Activated CD4-positive, alpha-beta T cell treated with anti-CD3 and anti-CD28 coated beads for 36 hours (primary cell): Measurements from ENCODE around the gene RCSD1. TPM values are rescaled to one million over a fixed set of nuclear protein-coding genes. Genes with fewer than 3 reads are reported as not detected.
"Not testable (repeated sequence)": the region's sequence is repeated elsewhere in the genome, so short reads cannot be mapped to it uniquely, and the experiment has no call there.

ENCODE experiments used
- ATAC-seq: fragments of 200-7000 bp; cut with Tn5 transposase; one replicate; pipeline ENCODE4 v1.10.0; 2021; ENCODE audit warnings: mild to moderate bottlenecking, moderate library complexity
- CTCF ChIA-PET: fragments of 350-600 bp; sonication (Branson Sonifier 250); formaldehyde crosslinking; loops from one replicate; lab custom pipeline; 2021; ENCODE audit warnings: antibody characterized with exemption; lab: Charles Lee
- POLR2A ChIA-PET: fragments of 350-600 bp; sonication (Branson Sonifier 250); formaldehyde crosslinking; loops from one replicate; lab custom pipeline; 2021; ENCODE audit warnings: antibody characterized with exemption, inconsistent platforms; lab: Charles Lee
- DNase-seq: peaks from one replicate; pipeline ENCODE4 v3.0.0-alpha.2; 2020
- H3K27ac Mint-ChIP-seq: one replicate; pipeline ENCODE4 v1.8.0; 2021; ENCODE audit warnings: mixed read lengths
- H3K27me3 Mint-ChIP-seq: one replicate; pipeline ENCODE4 v1.8.0; 2021; ENCODE audit warnings: mixed read lengths
- H3K36me3 Mint-ChIP-seq: one replicate; pipeline ENCODE4 v1.8.0; 2021; ENCODE audit warnings: low read depth, mixed read lengths
- H3K4me1 Mint-ChIP-seq: one replicate; pipeline ENCODE4 v1.8.0; 2021; ENCODE audit warnings: mixed read lengths
- H3K4me3 Mint-ChIP-seq: one replicate; pipeline ENCODE4 v1.8.0; 2021; ENCODE audit warnings: mild to moderate bottlenecking, moderate library complexity, mixed read lengths
- H3K9me3 Mint-ChIP-seq: one replicate; pipeline ENCODE4 v1.8.0; 2021; ENCODE audit warnings: low read depth, mixed read lengths
- intact Hi-C, 2 experiments: fragments of 100-400 bp; cut with DNase I in 1 of 2; cut with micrococcal nuclease in 1 of 2; formaldehyde crosslinking; loops; one replicate each; pipeline versions ENCODE4 v1.14.2 to v1.15.1; 2022 to 2024; cut with DNase I, micrococcal nuclease
- total RNA-seq, 2 experiments: library from RNA; stranded (reverse); gene quantifications; one replicate each; pipeline ENCODE4 v1.2.3, GENCODE V29; 2021

RCSD1 gene
- total RNA-seq, 2 experiments from 2014 or later: 59.9 to 62.0 TPM

DNA sequence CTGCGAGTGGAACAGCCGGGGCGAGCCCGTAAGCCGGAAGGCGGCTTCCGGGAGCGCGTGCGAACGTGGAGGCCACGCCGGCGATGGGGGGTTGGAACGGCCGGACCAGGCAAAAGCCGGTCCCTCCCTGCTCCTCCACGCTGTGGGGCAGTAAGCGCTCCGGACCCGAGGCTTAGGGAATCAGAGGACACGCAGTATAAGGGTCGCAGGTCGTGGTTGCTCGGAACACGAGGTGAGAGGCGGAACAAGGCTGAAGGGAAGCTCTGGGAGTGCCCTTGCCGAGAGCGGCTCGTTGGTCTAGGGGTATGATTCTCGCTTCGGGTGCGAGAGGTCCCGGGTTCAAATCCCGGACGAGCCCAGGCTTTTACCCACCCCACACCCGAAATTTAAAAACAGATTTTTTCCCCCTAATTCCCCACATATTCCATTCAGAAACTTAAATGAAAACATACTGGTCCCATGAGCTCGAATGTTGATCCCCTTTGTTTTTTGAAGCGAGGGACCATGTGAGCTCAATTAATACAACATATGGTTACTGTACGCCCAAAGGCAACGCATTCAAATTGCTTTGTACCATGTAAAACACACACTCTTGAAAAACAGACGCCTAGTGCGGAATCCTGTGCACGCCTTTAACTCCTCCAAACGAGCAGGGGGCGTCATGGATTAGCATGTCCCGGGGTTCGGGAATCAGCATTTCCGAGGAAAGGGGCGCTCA is 84.6 kb downstream of the RCSD1 start:
- POLR2A ChIA-PET: interaction anchor here (0.6 to 1.3 kb wide), 4 partner anchors 39 to 506 kb away, joined by 3 read pairs; partner anchors contain the start of genes CREG1, DCAF6 and MPC2

DNA sequence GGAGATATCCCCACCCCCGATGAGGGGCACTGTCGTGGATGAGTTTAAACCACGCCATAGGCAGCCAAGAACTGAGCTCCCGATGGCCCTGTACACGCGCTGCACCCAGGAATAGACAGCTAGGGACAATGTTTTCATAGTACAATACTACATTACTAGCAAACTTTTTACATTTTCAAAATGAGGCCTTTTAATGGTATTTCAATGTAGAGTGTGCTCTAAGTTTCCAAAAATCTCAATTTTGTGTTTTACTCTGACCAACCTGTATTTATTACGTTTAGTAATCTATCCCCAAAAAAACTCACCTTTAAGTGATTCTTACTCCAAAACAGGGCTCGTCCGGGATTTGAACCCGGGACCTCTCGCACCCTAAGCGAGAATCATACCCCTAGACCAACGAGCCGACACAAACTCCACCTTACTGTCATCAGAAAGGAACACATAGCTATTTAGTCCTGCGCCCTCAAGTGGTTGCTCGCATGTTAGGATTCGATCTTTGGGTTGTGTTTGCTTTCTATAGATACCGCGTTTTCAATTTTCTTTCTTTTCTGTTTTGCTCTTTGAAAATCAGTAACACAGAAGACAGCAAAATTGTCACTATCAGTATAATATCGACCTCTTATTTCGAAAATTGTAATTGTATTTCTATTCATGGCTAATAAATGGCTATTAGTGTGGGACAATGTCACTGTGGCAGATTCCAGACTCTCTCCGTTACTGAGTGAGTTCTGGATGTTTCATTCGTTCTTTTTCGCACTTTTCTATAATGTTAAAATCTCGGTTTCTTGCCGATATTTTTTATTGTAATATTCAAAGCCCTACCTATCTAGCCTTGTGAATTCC is 85.3 kb downstream of the RCSD1 start:
- DNase-seq (peak; percentile 91), ATAC-seq (peak; percentile 49)
- peak overlapping the region; percentile 91 for H3K27ac Mint-ChIP-seq
- H3K4me1 Mint-ChIP-seq: peaks cover 37% of the 10 kb centered on the region
- ChIA-PET POLR2A (interaction anchor here (1.0 to 1.3 kb wide), 3 partner anchors 161 to 507 kb away, joined by 3 read pairs; partner anchors contain the start of genes CREG1, DCAF6 and MPC2), CTCF (interaction anchor here (0.5 to 3.2 kb wide), 16 partner anchors 10 to 537 kb away, joined by 3 to 16 read pairs (median 4); partner anchors contain the start of genes DCAF6 and POU2F1)
- H3K27me3 Mint-ChIP-seq: no peaks in the 10 kb centered on the region
- peaks cover 8% of the 10 kb centered on the region for H3K36me3 Mint-ChIP-seq
- H3K9me3 Mint-ChIP-seq: no peaks in the 10 kb centered on the region
- intact Hi-C loops: loop anchor here (1.0 to 10.0 kb wide), 7 partner anchors 88 to 511 kb away; partner anchors contain the start of genes DCAF6 (in 1 of the 2), MPC2 (in 1 of the 2), POU2F1 (in 1 of the 2) and SFT2D2 (in 1 of the 2)
- H3K4me3 Mint-ChIP-seq: peak overlapping the region; percentile 83

More for the DNA sequence above, 84.6 kb downstream of the RCSD1 start:
- Mint-ChIP-seq H3K9me3 (no peaks in the 10 kb centered on the region), H3K4me1 (peaks cover 32% of the 10 kb centered on the region), H3K27ac (peak overlapping the region; percentile 91), H3K27me3 (no peaks in the 10 kb centered on the region), H3K36me3 (peaks cover 8% of the 10 kb centered on the region), H3K4me3 (peak overlapping the region; percentile 83)
- CTCF ChIA-PET: interaction anchor here (0.5 to 3.2 kb wide), 15 partner anchors 10 to 579 kb away, joined by 3 to 16 read pairs (median 5); partner anchors contain the start of genes DCAF6 and POU2F1
- ATAC-seq (peak; percentile 50), DNase-seq (peak; percentile 92)
- intact Hi-C loops: loop anchor here (1.0 to 10.0 kb wide), 12 partner anchors 84 to 875 kb away; partner anchors contain the start of genes DCAF6 (in 2 of the 2), MPC2 (in 1 of the 2), POGK (in 1 of the 2) and POU2F1 (in 1 of the 2)

DNA sequence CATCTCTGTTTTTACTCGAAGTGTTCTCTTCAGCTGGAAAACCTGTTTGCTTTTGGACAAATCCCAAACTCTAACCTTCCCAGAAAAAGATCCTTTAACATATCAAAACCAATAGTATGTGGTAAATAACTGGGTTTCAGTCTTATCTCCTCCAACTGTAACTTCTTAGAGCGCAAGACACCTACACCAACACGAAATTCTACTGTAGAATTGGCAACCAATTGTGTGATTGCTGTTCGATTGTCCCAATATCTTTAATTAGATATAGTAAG is 85.9 kb downstream of the RCSD1 start:
- intact Hi-C loops: loop anchor here (1.0 to 10.0 kb wide), 7 partner anchors 87 to 511 kb away; partner anchors contain the start of genes DCAF6 (in 1 of the 2), MPC2 (in 1 of the 2), POU2F1 (in 1 of the 2) and SFT2D2 (in 1 of the 2)
- CTCF ChIA-PET: interaction anchor here (0.6 to 3.2 kb wide), 13 partner anchors 11 to 299 kb away, joined by 3 to 16 read pairs (median 5); partner anchors contain the start of gene DCAF6
- Mint-ChIP-seq H3K27ac (peak overlapping the region; percentile 91), H3K4me1 (peaks cover 43% of the 10 kb centered on the region), H3K4me3 (peak overlapping the region; percentile 83), H3K9me3 (no peaks in the 10 kb centered on the region), H3K27me3 (no peaks in the 10 kb centered on the region), H3K36me3 (peaks cover 8% of the 10 kb centered on the region)
- DNase-seq (no peak), ATAC-seq (no peak)
- POLR2A ChIA-PET: interaction anchor here (0.7 to 1.3 kb wide), 3 partner anchors 162 to 418 kb away, joined by 3 to 7 read pairs (median 3); partner anchors contain the start of genes CREG1, DCAF6 and MPC2

DNA sequence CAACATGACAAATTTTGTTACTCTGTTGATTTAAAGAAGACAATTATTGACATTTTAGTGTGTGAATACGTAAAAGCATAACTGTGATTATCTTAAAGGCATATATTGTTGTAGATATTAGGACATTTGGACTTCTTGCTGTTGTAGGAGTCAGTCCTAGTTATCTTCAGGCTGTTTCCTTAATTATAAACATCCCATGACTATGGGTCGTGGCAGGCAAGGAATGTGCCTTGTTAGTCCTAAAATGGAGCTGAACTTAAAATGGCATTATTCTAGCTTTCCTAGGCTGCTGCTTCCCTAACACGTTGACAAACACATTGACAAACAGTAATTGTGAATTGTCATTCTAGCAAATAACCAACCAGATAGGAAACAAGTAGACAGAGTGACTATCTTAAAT is 87.3 kb downstream of the RCSD1 start:
- H3K36me3 Mint-ChIP-seq: peaks cover 8% of the 10 kb centered on the region
- ChIA-PET CTCF (interaction anchor here (1.1 to 3.2 kb wide), 5 partner anchors 8 to 160 kb away, joined by 3 to 12 read pairs (median 4); no protein-coding TSS in a partner anchor), POLR2A (no interaction called here)
- peak overlapping the region; percentile 67 for H3K27ac Mint-ChIP-seq
- H3K4me1 Mint-ChIP-seq: peaks cover 49% of the 10 kb centered on the region
- no peaks in the 10 kb centered on the region for H3K27me3 Mint-ChIP-seq
- intact Hi-C loops: loop anchor here (5.0 to 10.0 kb wide), 3 partner anchors 220 to 367 kb away; partner anchors contain the start of genes DCAF6 (in 1 of the 2) and MPC2 (in 1 of the 2)
- no peaks in the 10 kb centered on the region for H3K9me3 Mint-ChIP-seq
- DNase-seq: no peak
- ATAC-seq: no peak
- H3K4me3 Mint-ChIP-seq: peak overlapping the region; percentile 83

DNA sequence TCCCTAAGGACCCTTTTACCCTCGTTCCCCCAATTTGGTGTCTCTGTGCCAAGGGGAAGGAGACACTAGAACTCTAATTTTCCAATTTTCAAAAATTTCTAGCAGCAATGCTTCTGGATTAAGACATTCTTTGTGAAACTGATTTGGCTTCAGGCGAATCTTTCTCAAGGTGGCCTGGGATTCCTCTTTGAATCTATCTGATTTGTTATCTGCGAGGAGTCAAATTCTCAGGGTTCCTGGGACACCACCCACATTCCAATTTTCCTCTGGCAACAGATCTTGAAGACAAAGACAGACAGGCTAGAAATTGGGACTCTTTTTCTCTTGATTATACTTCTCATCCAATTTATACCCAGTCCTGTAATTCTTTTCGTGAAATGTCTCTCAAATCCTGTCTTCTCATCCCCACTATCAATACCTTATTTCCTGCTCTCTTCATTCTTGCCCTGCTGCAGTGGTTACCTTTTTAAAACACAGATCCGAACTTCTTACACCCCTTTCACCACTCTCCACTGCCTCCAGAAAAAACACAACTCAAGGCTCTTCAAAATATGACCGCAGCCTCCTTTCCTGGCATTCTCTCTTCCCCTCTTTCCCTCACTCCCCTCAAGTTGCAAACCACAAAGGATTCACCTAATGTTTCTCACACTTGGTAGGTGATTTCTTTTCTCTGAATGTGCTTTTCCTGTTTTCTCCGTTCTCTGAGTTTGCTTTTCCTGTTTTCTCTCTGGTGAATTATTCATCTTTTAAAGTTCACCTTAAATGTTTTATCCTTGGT is 89.1 kb downstream of the RCSD1 start:
- H3K4me1 Mint-ChIP-seq: peaks cover 49% of the 10 kb centered on the region
- ChIA-PET POLR2A (no interaction called here), CTCF (interaction anchor here (1.7 kb wide), 1 partner anchor 10 kb away, joined by 4 read pairs; no protein-coding TSS in a partner anchor)
- H3K27ac Mint-ChIP-seq: peak overlapping the region; percentile 32
- H3K4me3 Mint-ChIP-seq: peak overlapping the region; percentile 0
- H3K9me3 Mint-ChIP-seq: no peaks in the 10 kb centered on the region
- DNase-seq: no peak
- intact Hi-C loops: loop anchor here (5.0 to 10.0 kb wide), 3 partner anchors 218 to 366 kb away; partner anchors contain the start of genes DCAF6 (in 1 of the 2) and MPC2 (in 1 of the 2)
- H3K36me3 Mint-ChIP-seq: peaks cover 11% of the 10 kb centered on the region
- no peak for ATAC-seq
- H3K27me3 Mint-ChIP-seq: no peaks in the 10 kb centered on the region

DNA sequence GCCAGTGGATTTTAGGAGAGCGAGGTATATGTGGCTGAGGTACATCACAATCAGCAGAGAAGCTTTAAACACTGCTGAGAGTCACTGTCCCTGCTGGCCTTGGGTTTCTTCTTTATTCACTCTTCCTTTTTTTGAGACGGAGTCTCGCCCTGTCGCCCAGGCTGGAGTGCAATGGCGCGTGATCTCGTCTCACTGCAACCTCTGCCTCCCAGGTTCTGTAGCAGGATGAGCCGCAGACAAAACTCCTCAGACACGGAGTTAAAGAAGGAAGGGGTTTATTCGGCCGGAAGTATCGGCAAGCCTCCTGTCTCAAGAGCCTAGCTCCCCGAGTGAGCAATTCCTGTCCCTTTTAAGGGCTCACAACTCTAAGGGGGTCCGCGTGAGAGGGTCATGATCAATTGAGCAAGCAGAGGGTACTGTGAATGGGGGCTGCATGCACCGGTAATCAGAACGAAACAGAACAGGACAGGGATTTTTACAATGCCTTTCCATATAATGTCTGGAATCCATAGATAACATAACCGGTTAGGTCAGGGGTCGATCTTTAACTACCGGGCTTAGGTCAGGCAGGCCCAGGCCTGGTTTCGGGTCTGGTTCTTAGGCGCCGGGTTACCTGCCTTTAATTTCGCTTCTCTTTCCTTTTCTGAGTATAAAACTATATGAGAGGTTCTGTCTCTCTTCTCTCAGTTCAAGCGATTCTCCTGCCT is 89.8 kb downstream of the RCSD1 start:
- ATAC-seq: not testable (repeated sequence)
- H3K4me1 Mint-ChIP-seq: peaks cover 50% of the 10 kb centered on the region

DNA sequence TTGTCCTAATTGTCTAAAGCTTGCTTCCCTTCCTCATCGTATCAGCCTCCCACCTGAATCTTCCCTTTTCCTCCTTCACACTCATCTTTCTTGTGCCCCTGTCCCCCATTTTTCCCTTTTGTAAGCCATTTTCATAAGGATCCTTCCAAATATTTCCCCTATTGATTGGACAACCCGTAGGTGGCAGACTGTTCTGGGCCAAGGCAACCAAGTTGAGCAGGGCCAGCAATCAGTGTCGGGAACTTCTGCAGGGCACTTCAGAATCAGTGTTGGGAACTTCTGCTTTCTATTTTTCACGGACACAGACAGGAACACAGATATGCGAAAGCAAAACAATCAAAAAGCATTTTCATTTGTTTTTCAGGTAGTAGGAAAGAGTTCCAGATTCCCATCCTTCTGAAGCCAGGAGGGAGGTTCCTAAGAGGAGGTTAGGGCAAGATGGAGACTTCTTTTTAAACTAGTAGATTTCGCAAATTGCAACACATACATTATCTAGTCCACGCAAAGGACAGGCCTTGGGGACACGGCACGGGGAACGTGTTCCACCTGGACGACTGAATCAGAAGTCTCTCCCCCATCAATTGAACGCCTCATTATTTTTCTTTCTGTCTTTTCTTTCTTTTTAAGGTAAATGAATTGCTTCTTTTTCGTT is 91.1 kb downstream of the RCSD1 start:
- peak overlapping the region; percentile 56 for H3K27ac Mint-ChIP-seq
- POLR2A ChIA-PET: no interaction called here
- ATAC-seq (no peak), DNase-seq (no peak)
- H3K9me3 Mint-ChIP-seq: no peaks in the 10 kb centered on the region
- peaks cover 51% of the 10 kb centered on the region for H3K4me1 Mint-ChIP-seq
- CTCF ChIA-PET: interaction anchor here (0.6 to 1.0 kb wide), 2 partner anchors 14 to 84 kb away, joined by 3 read pairs; no protein-coding TSS in a partner anchor
- no peaks in the 10 kb centered on the region for H3K27me3 Mint-ChIP-seq
- peaks cover 9% of the 10 kb centered on the region for H3K36me3 Mint-ChIP-seq
- H3K4me3 Mint-ChIP-seq: peak overlapping the region; percentile 83
- intact Hi-C loops: loop anchor here in 1 of 2 experiments (1.0 kb wide), 1 partner anchor 82 kb away; no protein-coding TSS in a partner anchor

More for the DNA sequence above, 89.8 kb downstream of the RCSD1 start:
- Mint-ChIP-seq H3K4me3 (peak overlapping the region; percentile 2), H3K36me3 (peaks cover 12% of the 10 kb centered on the region), H3K27ac (peak overlapping the region; percentile 32)
- H3K9me3 Mint-ChIP-seq, POLR2A ChIA-PET, DNase-seq, CTCF ChIA-PET, H3K27me3 Mint-ChIP-seq: not testable (repeated sequence)
- intact Hi-C loops: loop anchor here (5.0 to 10.0 kb wide), 3 partner anchors 217 to 365 kb away; partner anchors contain the start of genes DCAF6 (in 1 of the 2) and MPC2 (in 1 of the 2)

DNA sequence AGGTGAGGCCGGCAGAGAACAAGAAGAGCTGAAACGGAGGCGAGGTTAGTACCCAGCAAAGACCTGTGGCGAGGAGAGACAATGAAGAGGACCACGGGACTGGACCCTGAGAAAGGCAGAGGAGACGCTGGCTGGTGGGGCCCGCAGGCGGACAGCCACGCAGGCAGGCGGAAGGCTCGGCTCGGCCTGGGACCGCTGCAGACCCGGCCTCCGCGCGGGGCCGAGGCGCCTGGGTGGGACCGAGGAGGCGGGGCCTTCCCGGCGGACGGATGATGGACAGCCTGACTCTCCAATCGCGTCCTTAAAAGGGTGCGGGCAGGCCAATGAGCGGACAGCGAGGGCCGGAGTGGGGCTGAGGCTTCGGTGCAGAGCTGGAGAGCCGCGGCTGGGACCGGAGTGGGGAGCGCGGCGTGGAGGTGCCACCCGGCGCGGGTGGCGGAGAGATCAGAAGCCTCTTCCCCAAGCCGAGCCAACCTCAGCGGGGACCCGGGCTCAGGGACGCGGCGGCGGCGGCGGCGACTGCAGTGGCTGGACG is 91.7 kb downstream of the RCSD1 start, which contains the start of gene MPZL1:
Gene MPZL1 (plus strand): TSS at position 366 of the 535 bp plus-strand sequence. CDS start 170 bp downstream, outside the sequence.
- peaks cover 53% of the 10 kb centered on the region for H3K4me1 Mint-ChIP-seq
- peak within 1 kb of the TSS; percentile 80 for H3K27ac Mint-ChIP-seq
- H3K9me3 Mint-ChIP-seq: no peaks in the 10 kb centered on the region
- H3K27me3 Mint-ChIP-seq: no peaks in the 10 kb centered on the region
- ChIA-PET POLR2A (no interaction called here), CTCF (interaction anchor here (0.6 to 1.0 kb wide), 2 partner anchors 14 to 83 kb away, joined by 3 read pairs; no protein-coding TSS in a partner anchor)
- peak; percentile 95 for DNase-seq
- peak within 1 kb of the TSS; percentile 83 for H3K4me3 Mint-ChIP-seq
- peaks cover 9% of the 10 kb centered on the region for H3K36me3 Mint-ChIP-seq
- peak; percentile 99 for ATAC-seq
- intact Hi-C loops: loop anchor here in 1 of 2 experiments (1.0 to 2.0 kb wide), 2 partner anchors 82 to 457 kb away; partner anchors contain the start of gene TIPRL
